Aortic smooth muscle cell (primary cell): Measurements from ENCODE around the gene GPS2. TPM values are rescaled to one million over a fixed set of nuclear protein-coding genes. Genes with fewer than 3 reads are reported as not detected.

Experiments
- total RNA-seq: library from RNA; depleted of rRNA; stranded (reverse); fragments of >200 nt; gene quantifications from 2 replicates; pipeline ENCODE4 v1.2.3, GENCODE V29; 2014

Gene GPS2, protein sequence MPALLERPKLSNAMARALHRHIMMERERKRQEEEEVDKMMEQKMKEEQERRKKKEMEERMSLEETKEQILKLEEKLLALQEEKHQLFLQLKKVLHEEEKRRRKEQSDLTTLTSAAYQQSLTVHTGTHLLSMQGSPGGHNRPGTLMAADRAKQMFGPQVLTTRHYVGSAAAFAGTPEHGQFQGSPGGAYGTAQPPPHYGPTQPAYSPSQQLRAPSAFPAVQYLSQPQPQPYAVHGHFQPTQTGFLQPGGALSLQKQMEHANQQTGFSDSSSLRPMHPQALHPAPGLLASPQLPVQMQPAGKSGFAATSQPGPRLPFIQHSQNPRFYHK
- 33.6 and 40.6 TPM in 2 replicates for total RNA-seq

DNA sequence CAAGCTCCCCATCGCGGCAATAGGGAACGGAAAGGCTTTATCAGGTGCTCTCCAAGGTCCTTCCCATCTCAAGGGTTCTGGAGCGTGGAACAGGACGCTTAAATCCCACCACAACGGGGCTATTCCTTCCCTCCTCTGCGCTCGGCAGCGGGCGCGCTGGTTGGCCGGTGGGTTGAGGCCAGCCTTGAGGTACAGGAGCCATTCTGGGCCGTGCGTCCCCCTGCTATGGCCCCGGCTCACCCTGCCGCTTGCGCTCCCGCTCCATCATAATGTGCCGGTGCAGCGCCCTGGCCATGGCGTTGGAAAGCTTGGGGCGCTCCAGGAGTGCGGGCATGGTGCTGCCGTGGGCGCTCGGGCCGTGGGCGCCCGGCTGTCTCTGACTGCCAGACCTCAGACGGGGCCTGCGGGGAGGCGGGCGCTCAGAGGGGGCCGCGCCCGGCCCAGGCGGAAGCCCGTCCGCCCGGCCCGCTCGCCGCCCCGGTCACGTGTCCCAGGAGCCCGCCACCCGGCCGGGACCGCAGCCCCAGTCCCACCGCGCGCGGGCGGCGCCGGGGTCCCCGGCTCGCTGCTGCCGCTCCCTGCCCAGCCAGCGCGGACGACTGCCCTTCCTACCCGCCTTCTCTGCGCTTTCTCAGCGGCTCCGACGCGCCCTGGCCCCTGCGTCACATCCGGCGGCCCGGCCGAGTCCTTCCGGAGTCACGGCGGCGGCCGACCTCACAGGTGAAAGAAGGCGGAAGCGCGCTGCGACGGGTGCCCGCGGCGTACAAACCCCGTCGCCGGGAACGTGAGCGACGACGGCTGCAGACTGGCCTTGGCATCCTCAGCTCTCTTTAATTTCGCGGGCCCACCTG lies at the start of gene GPS2:
GPS2 (minus strand) TSS at position 642 of the 851 bp plus-strand sequence; CDS start at position 334, 308 bp downstream.

DNA sequence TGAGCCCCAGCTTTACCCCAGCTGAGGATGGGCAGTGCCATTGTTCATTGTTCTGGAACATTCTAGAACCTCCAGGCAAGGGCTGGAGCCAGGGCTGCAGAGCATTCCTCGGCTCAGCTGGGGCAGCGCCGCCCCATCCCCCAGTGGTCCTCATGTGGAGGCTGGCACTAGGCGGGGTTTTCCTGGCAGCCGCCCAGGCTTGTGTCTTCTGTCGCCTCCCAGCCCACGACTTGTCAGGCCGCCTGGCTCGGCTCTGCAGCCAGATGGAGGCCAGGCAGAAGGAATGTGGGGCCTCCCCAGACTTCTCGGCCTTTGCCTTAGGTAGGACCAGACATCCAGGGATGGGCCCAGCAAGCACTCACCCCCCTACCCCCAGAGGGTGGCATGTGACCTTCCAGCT lies 39.9 kb upstream of the GPS2 start, which contains the start of gene TMEM95:
TMEM95 (plus strand) TSS at position 104 of the 400 bp plus-strand sequence; CDS start at position 153, 49 bp downstream.

DNA sequence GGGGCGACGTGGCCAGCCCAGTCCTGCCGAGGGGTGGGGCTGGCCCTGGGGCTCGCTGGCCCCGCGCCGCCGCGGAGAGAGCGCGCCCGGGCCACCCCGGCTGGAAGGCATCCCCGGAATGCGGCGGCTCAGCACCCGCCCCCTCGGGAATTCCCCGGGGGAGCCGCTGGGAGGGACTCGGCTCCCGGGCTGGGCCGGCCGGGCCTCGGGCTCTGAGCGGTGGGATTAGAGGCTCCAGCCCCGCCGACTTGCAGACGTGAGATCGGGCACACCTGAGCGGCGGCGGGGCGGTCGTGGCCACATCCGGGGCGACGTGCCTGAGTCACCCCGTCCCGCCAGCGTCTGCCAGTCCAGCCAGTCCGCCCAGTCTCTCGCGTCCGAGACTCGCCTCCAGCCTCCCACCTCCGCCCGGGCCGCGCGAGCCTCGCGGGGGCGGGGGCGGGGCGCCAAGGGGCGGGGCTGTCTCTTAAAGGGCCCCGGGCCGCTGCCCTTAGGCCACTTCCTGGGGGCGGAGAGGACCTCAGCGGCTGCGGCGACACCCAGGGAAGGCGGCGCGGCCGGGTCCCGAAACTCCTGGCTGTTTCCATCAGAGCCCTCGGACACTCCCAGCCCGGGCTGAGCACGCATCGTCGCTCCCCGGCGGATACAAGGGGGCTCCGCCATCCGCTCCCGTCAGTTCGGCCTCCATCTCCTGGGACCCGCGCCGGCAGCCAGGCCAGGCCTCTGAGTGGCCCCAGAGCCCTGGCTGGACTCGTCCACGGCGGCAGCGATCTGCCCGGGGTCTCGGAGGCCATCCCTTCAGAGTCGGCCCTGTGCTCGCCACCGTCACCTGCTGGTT lies 36.7 kb upstream of the GPS2 start, which contains the start of gene KCTD11:
KCTD11 (plus strand) TSS at position 498 of the 838 bp plus-strand sequence.

DNA sequence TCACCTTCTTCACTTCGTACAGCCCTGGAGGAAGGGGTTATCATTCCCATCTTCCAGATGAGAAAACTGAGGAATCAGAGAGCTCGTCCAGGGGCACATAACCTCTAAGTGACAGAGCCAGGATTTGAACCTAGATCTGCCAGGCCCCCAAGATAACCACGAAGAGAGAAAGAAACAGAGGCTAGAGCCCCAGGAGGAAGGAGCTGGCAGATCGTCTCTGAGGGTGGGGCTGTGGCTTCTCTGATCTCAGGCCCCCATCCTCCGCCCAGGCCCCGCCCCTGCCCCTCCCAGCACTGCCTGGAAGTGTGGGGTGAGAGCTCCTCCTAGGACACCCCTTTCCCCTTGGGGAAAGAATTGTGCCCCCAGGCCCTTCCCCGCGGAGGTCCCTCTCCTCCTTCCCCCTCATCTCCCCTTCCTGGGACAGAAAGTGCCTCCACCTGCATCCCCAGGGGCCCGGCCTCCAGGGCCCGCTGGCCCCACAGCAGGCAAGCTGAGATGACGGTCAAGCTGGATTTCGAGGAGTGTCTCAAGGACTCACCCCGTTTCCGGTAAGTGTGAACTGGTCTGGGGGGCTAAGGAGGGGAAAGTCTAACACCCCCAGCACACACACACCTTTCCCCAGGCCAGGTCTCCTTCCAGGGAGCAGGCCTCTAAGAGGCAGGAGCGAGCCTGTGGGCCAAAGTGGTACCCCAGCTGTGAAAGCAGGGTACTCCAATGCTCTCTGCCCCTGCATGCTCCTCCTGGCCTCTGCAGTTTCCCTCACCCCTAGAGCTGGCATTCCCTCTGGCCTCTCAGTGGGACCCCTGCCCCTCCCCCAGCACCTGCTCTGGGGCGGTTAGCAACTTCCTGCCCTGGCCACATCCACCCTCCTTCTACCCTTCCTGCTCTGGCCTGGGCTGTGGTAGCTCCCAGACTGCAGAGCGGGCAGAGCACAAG lies 21.3 kb upstream of the GPS2 start, which contains the start of gene ACAP1:
ACAP1 (plus strand) TSS at position 290 of the 936 bp plus-strand sequence; CDS start at position 496, 206 bp downstream.

DNA sequence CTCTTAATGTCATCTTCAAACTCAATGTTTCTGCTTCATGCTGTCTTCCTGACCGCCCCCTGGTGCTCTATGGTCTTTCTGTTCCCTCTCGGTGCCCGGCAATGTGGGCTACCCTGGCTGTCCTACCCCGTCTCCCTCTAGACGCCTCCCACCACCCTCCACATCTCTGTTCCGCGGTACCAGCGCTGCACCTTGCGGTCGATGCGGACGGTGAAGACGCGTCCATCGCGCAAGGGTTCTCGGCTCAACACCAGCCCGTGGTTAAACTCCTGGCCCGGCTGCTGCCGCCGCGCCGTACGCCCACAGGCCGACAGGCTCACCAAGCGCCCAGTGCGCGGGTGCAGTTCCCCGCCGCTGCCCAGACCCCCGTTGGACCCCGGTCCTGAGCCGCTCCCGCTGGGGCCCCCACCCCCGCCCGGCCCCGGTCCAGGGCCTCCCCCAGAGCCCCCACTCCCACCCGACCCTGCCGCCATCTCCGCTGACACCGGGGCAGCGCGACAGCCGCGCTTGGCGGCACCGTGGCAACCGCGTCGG lies 13.7 kb upstream of the GPS2 start, which contains the start of gene NEURL4:
NEURL4 (minus strand) TSS at position 496 of the 534 bp plus-strand sequence; CDS start at position 473, 23 bp downstream.

DNA sequence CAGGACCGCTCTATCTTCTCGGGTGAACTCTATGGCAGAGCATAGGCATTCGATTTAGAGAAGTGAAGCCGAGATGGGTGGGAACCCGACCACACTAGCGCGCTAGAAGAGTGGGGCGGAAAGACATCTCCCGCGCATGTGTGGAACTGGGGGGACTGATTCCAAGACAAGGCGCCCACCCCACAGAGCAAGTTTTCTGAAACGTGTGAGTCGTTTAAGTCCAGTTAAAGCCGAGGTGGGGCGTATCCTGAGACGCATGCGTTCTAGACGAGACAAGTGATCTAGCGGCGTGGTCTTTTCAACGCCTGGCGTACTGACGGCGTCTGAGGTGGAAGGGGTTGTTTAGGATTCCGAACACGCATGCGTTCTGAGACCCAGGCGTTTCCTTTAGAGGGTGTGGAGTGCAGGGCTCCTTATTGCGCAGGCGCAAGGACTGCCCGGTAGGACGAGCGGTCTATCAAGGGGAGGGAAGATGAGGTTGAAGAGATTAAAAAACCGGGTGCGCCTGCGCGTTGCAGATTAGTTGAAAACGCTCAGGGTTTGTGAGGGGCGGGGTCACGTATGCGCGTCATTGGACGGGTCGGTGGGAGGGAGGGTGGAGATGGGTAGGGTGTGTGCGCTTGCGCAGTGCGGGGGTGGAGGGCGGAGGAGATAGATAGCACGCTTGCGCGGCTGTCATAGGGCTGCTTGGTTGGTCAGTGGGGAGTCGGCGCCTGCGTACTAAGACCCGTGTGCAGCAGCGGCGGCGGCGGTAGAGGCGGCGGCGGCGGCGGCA lies 8.1 kb downstream of the GPS2 start, which contains the start of gene EIF5A:
EIF5A (plus strand) TSS at position 718 of the 775 bp plus-strand sequence. CDS start 2,008 bp downstream, outside the sequence.

DNA sequence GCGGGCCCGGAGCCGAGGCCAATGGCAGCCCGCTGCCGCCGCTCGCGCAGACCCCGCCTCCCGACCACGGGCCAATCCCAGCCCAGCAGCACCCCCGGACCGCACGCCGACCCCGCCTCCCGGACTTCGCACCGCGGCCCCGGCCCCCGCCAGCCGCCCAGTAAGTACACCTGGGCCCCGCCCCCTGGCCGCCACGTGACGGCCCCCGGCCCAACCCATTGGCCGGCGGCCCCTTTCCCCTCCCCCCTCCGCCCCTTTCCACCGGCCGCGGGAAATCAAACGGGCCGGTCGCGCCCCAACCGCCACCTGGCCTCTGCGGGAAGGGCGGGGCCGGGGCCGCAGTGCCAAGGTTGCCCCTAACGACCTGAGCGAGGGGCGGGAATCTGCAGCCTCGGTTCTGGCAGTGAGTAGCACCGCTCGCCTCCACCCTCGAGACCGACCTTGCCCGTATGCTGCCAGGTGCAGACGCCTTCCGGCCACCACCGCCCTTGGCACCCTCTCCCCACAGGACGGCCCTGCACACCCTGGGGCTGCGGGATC lies 20.5 kb downstream of the GPS2 start, which contains the start of gene YBX2:
YBX2 (minus strand) TSS at position 26 of the 540 bp plus-strand sequence. CDS start 139 bp downstream, outside the sequence.

DNA sequence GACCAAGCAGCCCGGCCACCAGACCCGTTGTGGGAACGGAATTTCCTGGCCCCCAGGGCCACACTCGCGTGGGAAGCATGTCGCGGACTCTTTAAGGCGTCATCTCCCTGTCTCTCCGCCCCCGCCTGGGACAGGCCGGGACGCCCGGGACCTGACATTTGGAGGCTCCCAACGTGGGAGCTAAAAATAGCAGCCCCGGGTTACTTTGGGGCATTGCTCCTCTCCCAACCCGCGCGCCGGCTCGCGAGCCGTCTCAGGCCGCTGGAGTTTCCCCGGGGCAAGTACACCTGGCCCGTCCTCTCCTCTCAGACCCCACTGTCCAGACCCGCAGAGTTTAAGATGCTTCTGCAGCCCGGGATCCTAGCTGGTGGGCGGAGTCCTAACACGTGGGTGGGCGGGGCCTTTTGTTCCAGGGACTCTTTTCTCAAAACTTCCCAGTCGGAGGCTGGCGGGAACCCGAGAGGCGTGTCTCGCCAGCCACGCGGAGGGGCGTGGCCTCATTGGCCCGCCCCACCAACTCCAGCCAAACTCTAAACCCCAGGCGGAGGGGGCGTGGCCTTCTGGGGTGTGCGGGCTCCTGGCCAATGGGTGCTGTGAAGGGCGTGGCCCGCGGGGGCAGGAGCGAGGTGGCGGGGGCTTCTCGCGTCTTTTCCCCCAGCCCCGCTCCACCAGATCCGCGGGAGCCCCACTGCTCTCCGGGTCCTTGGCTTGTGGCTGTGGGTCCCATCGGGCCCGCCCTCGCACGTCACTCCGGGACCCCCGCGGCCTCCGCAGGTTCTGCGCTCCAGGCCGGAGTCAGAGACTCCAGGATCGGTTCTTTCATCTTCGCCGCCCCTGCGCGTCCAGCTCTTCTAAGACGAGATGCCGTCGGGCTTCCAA lies 33.8 kb downstream of the GPS2 start, which contains the start of gene SLC2A4:
SLC2A4 (plus strand) TSS at position 645 of the 879 bp plus-strand sequence; CDS start at position 862, 217 bp downstream.

Other genes starting within 250 kb of the GPS2 start
- gene CLEC10A, start 235.1 kb downstream of the GPS2 start, total RNA-seq, result 0.19 TPM in 1 of 2 replicates, not detected in the other
- gene ASGR2, start 200.5 kb downstream of the GPS2 start, total RNA-seq, result not detected in 2 replicates
- gene ASGR1, start 136.0 kb downstream of the GPS2 start, total RNA-seq, result 0.66 and 0.68 TPM in 2 replicates
- 15.0 and 16.0 TPM in 2 replicates for gene DLG4, start 95.5 kb downstream of the GPS2 start, total RNA-seq
- gene ACADVL, start 95.4 kb downstream of the GPS2 start, total RNA-seq, result 273 and 426 TPM in 2 replicates
- gene DVL2, start 80.8 kb downstream of the GPS2 start, total RNA-seq, result 69.3 and 76.5 TPM in 2 replicates
- gene PHF23, start 75.9 kb downstream of the GPS2 start, total RNA-seq, result 33.3 and 34.9 TPM in 2 replicates
- 172 and 209 TPM in 2 replicates for gene GABARAP, start 72.9 kb downstream of the GPS2 start, total RNA-seq
- 17.6 and 35.4 TPM in 2 replicates for gene CTDNEP1, start 63.6 kb downstream of the GPS2 start, total RNA-seq
- 29.7 and 35.6 TPM in 2 replicates for gene ELP5, start 63.1 kb downstream of the GPS2 start, total RNA-seq
- 3.5 and 8.2 TPM in 2 replicates for gene CLDN7, start 52.9 kb downstream of the GPS2 start, total RNA-seq
- gene SLC2A4, start 33.6 kb downstream of the GPS2 start, total RNA-seq, result 0.13 and 0.19 TPM in 2 replicates
- not detected in 2 replicates for gene YBX2, start 20.7 kb downstream of the GPS2 start, total RNA-seq
- gene EIF5A, start 7.7 kb downstream of the GPS2 start, total RNA-seq, result 541 and 738 TPM in 2 replicates
- gene NEURL4, start 14.0 kb upstream of the GPS2 start, total RNA-seq, result 14.2 and 18.9 TPM in 2 replicates
- gene ACAP1, start 21.2 kb upstream of the GPS2 start, total RNA-seq, result 0.56 and 2.2 TPM in 2 replicates
- 5.8 and 5.9 TPM in 2 replicates for gene KCTD11, start 36.8 kb upstream of the GPS2 start, total RNA-seq
- not detected in 2 replicates for gene TMEM95, start 39.8 kb upstream of the GPS2 start, total RNA-seq
- not detected in 2 replicates for gene TNK1, start 65.7 kb upstream of the GPS2 start, total RNA-seq
- gene PLSCR3, start 79.2 kb upstream of the GPS2 start, total RNA-seq, result 18.6 and 25.4 TPM in 2 replicates
- 55.4 and 82.8 TPM in 2 replicates for gene TMEM256, start 88.7 kb upstream of the GPS2 start, total RNA-seq
- gene NLGN2, start 92.5 kb upstream of the GPS2 start, total RNA-seq, result 2.5 and 6.7 TPM in 2 replicates
- gene SPEM1, start 105.0 kb upstream of the GPS2 start, total RNA-seq, result not detected in 2 replicates
- gene SPEM2, start 110.3 kb upstream of the GPS2 start, total RNA-seq, result not detected in 2 replicates
- not detected in 2 replicates for gene SPEM3, start 113.5 kb upstream of the GPS2 start, total RNA-seq
- gene TMEM102, start 120.1 kb upstream of the GPS2 start, total RNA-seq, result 2.4 and 3.2 TPM in 2 replicates
- 0.13 and 0.19 TPM in 2 replicates for gene FGF11, start 124.2 kb upstream of the GPS2 start, total RNA-seq
- 6.6 and 7.6 TPM in 2 replicates for gene CHRNB1, start 129.7 kb upstream of the GPS2 start, total RNA-seq
- 18.2 and 23.6 TPM in 2 replicates for gene ZBTB4, start 164.3 kb upstream of the GPS2 start, total RNA-seq
- not detected in 2 replicates for gene SLC35G6, start 166.1 kb upstream of the GPS2 start, total RNA-seq
- gene POLR2A, start 169.0 kb upstream of the GPS2 start, total RNA-seq, result 98.6 and 101 TPM in 2 replicates
- 9.2 and 21.8 TPM in 2 replicates for gene TNFSF12, start 233.7 kb upstream of the GPS2 start, total RNA-seq
- 3.4 and 4.1 TPM in 2 replicates for gene TNFSF13, start 243.4 kb upstream of the GPS2 start, total RNA-seq
- gene SENP3, start 246.6 kb upstream of the GPS2 start, total RNA-seq, result 55.3 and 71.7 TPM in 2 replicates